ENCODE results near the gene CHI3L2.
A peak's percentile ranks its signal among the peaks of the same experiment; 100 is the strongest.

CHI3L2 gene

GRCh38 chr1:111256988-111257658, 29.6 kb downstream of the CHI3L2 start:
- no peak for DNase-seq

- no peak for DNase-seq
These were observed 40.4 kb downstream of the CHI3L2 start for GRCh38 chr1:111267801-111268508.

- no peak for DNase-seq
These were observed 42.4 kb downstream of the CHI3L2 start for GRCh38 chr1:111269825-111270406.

- DNase-seq: peak; percentile 14
These were observed 43.4 kb downstream of the CHI3L2 start for GRCh38 chr1:111270771-111271463.

- DNase-seq: peak; percentile 19
These were observed 43.9 kb downstream of the CHI3L2 start for GRCh38 chr1:111271464-111271801.

- DNase-seq: no peak
These were observed 44.6 kb downstream of the CHI3L2 start for GRCh38 chr1:111272081-111272480.

- DNase-seq: no peak
These were observed 47.1 kb downstream of the CHI3L2 start for GRCh38 chr1:111274653-111275052.

- DNase-seq: no peak
These were observed 47.6 kb downstream of the CHI3L2 start for GRCh38 chr1:111275079-111275478.

- no peak for DNase-seq
These were observed 48.4 kb downstream of the CHI3L2 start for GRCh38 chr1:111275780-111276433.

GRCh38 chr1:111279144-111279543, 51.6 kb downstream of the CHI3L2 start:
- DNase-seq: no peak

GRCh38 chr1:111280267-111280666, 52.8 kb downstream of the CHI3L2 start:
- DNase-seq: no peak

GRCh38 chr1:111281411-111281810, 53.9 kb downstream of the CHI3L2 start:
- no peak for DNase-seq

- DNase-seq: no peak
These were observed 56.3 kb downstream of the CHI3L2 start for GRCh38 chr1:111283838-111284237.

GRCh38 chr1:111285879-111286278, 58.4 kb downstream of the CHI3L2 start:
- no peak for DNase-seq

GRCh38 chr1:111286912-111287311, 59.4 kb downstream of the CHI3L2 start:
- DNase-seq: no peak

- DNase-seq: no peak
These were observed 61.9 kb downstream of the CHI3L2 start for GRCh38 chr1:111289371-111289770.

GRCh38 chr1:111290104-111290503, 62.6 kb downstream of the CHI3L2 start:
- DNase-seq: no peak

- DNase-seq: no peak
These were observed 63.1 kb downstream of the CHI3L2 start, which contains the start of gene CHIA for GRCh38 chr1:111290630-111291029. TSS of gene CHIA (plus strand) at chr1:111290851. CDS start at chr1:111310468, 19,617 bp downstream.
